Right lobe of liver (tissue), 4 donors: ENCODE results near the gene PGA3.
"Not testable (repeated sequence)": the region's sequence is repeated elsewhere in the genome, so short reads cannot be mapped to it uniquely, and the experiment has no call there.

Experiments used
- POLR2A ChIP-seq: fragments of 450-650 bp; IDR thresholded peaks from one replicate; pipeline ENCODE4 v1.6.1; 2017; ENCODE audit warnings: antibody characterized with exemption, mild to moderate bottlenecking
- TF ChIP-seq, protein P1 (sequence below), 4 donors: fragments of 200-600 bp in 3 of 4; fragments of 450-650 bp in 1 of 4; IDR thresholded peaks; one replicate each; pipeline versions ENCODE4 v1.5.1 to v1.8.0; 2016 to 2022; ENCODE audit warnings: antibody characterized with exemption in 4 of 4, mild to moderate bottlenecking in 2 of 4
- donor health status: DM: no; HTN: no; CAD: no.
- donor health status: DM: no; HTN: no; CAD: no.
- donor health status: DM: no; HTN: yes; CAD: no.

GRCh38 chr11:61240875-61241274 is 37.6 kb downstream of the PGA3 start, which contains the start of gene PGA5:
- TF ChIP-seq, protein P1, sequence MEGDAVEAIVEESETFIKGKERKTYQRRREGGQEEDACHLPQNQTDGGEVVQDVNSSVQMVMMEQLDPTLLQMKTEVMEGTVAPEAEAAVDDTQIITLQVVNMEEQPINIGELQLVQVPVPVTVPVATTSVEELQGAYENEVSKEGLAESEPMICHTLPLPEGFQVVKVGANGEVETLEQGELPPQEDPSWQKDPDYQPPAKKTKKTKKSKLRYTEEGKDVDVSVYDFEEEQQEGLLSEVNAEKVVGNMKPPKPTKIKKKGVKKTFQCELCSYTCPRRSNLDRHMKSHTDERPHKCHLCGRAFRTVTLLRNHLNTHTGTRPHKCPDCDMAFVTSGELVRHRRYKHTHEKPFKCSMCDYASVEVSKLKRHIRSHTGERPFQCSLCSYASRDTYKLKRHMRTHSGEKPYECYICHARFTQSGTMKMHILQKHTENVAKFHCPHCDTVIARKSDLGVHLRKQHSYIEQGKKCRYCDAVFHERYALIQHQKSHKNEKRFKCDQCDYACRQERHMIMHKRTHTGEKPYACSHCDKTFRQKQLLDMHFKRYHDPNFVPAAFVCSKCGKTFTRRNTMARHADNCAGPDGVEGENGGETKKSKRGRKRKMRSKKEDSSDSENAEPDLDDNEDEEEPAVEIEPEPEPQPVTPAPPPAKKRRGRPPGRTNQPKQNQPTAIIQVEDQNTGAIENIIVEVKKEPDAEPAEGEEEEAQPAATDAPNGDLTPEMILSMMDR (IDR thresholded peaks at IDR 0.05), result not testable (repeated sequence)
- not testable (repeated sequence) for TF ChIP-seq POLR2A
